ENCODE measurements around the gene GP5.

GP5 gene

GRCh38 chr3:194396539-194396858 lies 2.6 kb downstream of the GP5 start:
- no peak for ATAC-seq
- no peak for TF ChIP-seq CSDC2 (CRISPR knock-in tag; IDR thresholded peaks at IDR 0.05)
- no peak for TF ChIP-seq TCF4 (CRISPR knock-in tag; IDR thresholded peaks at IDR 0.05; ENCODE audit: borderline replicate concordance)
- no peak for TF ChIP-seq ARNTL (CRISPR knock-in tag; IDR thresholded peaks at IDR 0.05; ENCODE audit: borderline replicate concordance, low read depth)
- TF ChIP-seq TOX (CRISPR knock-in tag; IDR thresholded peaks at IDR 0.05; ENCODE audit: borderline replicate concordance): no peak
- TF ChIP-seq ZNF565 (CRISPR knock-in tag; conservative IDR thresholded peaks at IDR 0.05; ENCODE audit: low read depth): no peak
- TF ChIP-seq ESRRG (CRISPR knock-in tag; IDR thresholded peaks at IDR 0.05): no peak
- TF ChIP-seq BACH2 (CRISPR knock-in tag; IDR thresholded peaks at IDR 0.05; ENCODE audit: borderline replicate concordance): no peak
- no peak for TF ChIP-seq TSHZ2 (CRISPR knock-in tag; IDR thresholded peaks at IDR 0.05)
- TF ChIP-seq CSRNP3 (CRISPR knock-in tag; IDR thresholded peaks at IDR 0.05): no peak
- TF ChIP-seq CREB5 (CRISPR knock-in tag; IDR thresholded peaks at IDR 0.05; ENCODE audit: low read depth): no peak
- TF ChIP-seq GLIS3 (CRISPR knock-in tag; IDR thresholded peaks at IDR 0.05): no peak
- no peak for TF ChIP-seq RARB (CRISPR knock-in tag; IDR thresholded peaks at IDR 0.05)
- TF ChIP-seq ISL1 (CRISPR knock-in tag; IDR thresholded peaks at IDR 0.05): no peak
- TF ChIP-seq ZFP3 (CRISPR knock-in tag; IDR thresholded peaks at IDR 0.05): no peak
- no peak for TF ChIP-seq SNAI2 (CRISPR knock-in tag; IDR thresholded peaks at IDR 0.05)
- no peak for TF ChIP-seq OSR1 (CRISPR knock-in tag; IDR thresholded peaks at IDR 0.05)
- TF ChIP-seq ZNF8 (CRISPR knock-in tag; IDR thresholded peaks at IDR 0.05): no peak

GRCh38 chr3:194395778-194396538 lies 3.1 kb downstream of the GP5 start:
- no peak for TF ChIP-seq ZFP3 (CRISPR knock-in tag; IDR thresholded peaks at IDR 0.05)
- TF ChIP-seq ESRRG (CRISPR knock-in tag; IDR thresholded peaks at IDR 0.05): no peak
- no peak for TF ChIP-seq ARNTL (CRISPR knock-in tag; IDR thresholded peaks at IDR 0.05; ENCODE audit: borderline replicate concordance, low read depth)
- no peak for TF ChIP-seq ISL1 (CRISPR knock-in tag; IDR thresholded peaks at IDR 0.05)
- TF ChIP-seq ZFP30 (CRISPR knock-in tag; IDR thresholded peaks at IDR 0.05): no peak
- TF ChIP-seq ZNF565 (CRISPR knock-in tag; conservative IDR thresholded peaks at IDR 0.05; ENCODE audit: low read depth): no peak
- TF ChIP-seq TSHZ2 (CRISPR knock-in tag; IDR thresholded peaks at IDR 0.05): no peak
- no peak for TF ChIP-seq TCF4 (CRISPR knock-in tag; IDR thresholded peaks at IDR 0.05; ENCODE audit: borderline replicate concordance)
- no peak for TF ChIP-seq SNAI2 (CRISPR knock-in tag; IDR thresholded peaks at IDR 0.05)
- TF ChIP-seq ZNF70 (CRISPR knock-in tag; IDR thresholded peaks at IDR 0.05): no peak
- no peak for ATAC-seq

GRCh38 chr3:194395212-194395611 lies 3.9 kb downstream of the GP5 start:
- TF ChIP-seq CSDC2 (CRISPR knock-in tag; IDR thresholded peaks at IDR 0.05) (no peak), TCF4 (CRISPR knock-in tag; IDR thresholded peaks at IDR 0.05; ENCODE audit: borderline replicate concordance) (no peak), ZNF8 (CRISPR knock-in tag; IDR thresholded peaks at IDR 0.05) (no peak), ZFP3 (CRISPR knock-in tag; IDR thresholded peaks at IDR 0.05) (no peak), ZNF565 (CRISPR knock-in tag; conservative IDR thresholded peaks at IDR 0.05; ENCODE audit: low read depth) (no peak), PATZ1 (CRISPR knock-in tag; IDR thresholded peaks at IDR 0.05; ENCODE audit: borderline replicate concordance) (no peak), ESRRG (CRISPR knock-in tag; IDR thresholded peaks at IDR 0.05) (no peak), ZC3H10 (CRISPR knock-in tag; IDR thresholded peaks at IDR 0.05) (no peak), SNAI2 (CRISPR knock-in tag; IDR thresholded peaks at IDR 0.05) (no peak), POU6F1 (CRISPR knock-in tag; IDR thresholded peaks at IDR 0.05; ENCODE audit: borderline replicate concordance, low read depth) (no peak), BACH2 (CRISPR knock-in tag; IDR thresholded peaks at IDR 0.05; ENCODE audit: borderline replicate concordance) (no peak), PPARA (CRISPR knock-in tag; IDR thresholded peaks at IDR 0.05; ENCODE audit: borderline replicate concordance) (no peak)
- ATAC-seq: no peak

Measured in SK-N-SH treated with all-trans-retinoic acid at 6 μM for 48 hours (cell line).